Activated CD4-positive, CD25-positive, alpha-beta regulatory T cell treated with anti-CD3 and anti-CD28 coated beads, Interleukin-2, amount 50 U/mL, for 24 hours (primary cell): Measurements from ENCODE around the gene DDIT3.

Source experiments
- ATAC-seq, 2 donors: fragments of 150-1000 bp; cut with Tn5 transposase; one replicate each; pipeline ENCODE4 v1.10.0; 2021; ENCODE audit warnings: mild to moderate bottlenecking in 1 of 2, moderate library complexity in 1 of 2

Gene DDIT3

DNA sequence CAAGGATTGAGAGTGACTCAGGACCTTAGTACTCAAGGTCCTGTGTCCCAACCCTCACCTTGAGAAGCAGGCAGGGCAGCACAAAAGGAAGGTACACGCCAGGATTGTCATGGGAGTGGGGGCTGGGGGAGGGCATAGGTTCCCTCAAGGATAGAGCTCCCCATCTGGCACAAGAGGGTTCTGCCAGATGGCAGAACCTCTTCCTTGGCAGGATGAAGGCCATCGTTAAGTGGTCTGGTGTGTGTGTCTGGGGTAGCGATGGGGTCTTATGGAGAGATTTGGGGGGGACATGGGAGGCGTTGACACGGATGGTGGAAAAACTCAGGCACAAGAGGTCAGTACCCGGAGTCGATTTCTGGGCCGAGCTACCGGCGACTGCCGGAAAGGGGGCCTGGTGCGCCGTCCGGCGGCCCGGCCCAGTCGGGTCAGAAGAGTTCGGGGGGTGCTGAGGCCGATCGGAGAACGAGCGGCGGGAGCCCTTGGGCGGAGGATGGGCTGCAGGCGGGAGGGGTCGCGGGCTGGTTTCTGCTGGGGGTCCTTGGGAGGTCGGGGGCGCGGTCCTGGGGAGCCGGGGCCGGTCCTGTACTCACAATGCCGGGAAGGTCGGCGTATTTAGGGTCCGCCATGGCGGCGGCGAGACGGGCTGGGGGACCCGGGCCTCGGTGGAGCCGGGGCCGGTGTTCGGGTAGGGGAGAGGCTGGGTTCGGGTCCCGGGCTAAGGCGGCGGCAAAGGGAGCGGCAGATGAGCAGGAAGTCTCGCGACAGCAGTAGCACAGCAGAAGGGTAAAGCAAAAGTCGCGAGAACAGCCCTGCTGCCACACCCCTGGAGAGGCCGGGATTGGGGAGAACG, 26.3 kb upstream of the DDIT3 start, which contains the start of gene DCTN2:
Gene DCTN2 (minus strand): TSS at position 755 of the 850 bp plus-strand sequence. CDS start 129 bp downstream, at position 626.
- ATAC-seq, result peak; percentile 98 to 99

- no peak for ATAC-seq
These were observed 25.6 kb upstream of the DDIT3 start for GRCh38 chr12:57545809-57546437.

DNA sequence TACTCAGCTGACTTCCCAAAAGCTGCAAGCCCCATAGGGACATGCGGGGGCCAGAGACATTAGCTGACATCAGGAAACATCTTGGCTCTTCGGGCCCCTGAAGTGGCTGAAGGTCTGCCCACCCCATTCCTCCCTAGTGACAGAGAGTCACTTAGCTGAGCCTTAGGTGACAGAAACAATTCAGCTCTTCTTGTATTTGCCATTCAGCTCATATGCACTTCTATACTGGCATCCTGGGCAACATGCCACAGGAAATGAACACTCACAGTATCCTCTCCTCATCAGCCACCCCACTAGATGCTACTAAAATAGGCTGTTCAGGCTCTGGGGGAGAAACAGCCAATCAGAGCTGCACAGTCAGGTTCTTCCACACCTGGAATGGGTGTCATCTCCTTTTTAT, 23.3 kb upstream of the DDIT3 start:
- no peak for ATAC-seq

GRCh38 chr12:57541717-57542116, 21.4 kb upstream of the DDIT3 start:
- ATAC-seq, result no peak

- no peak for ATAC-seq
These were observed 20.7 kb upstream of the DDIT3 start for GRCh38 chr12:57541001-57541400.

GRCh38 chr12:57539134-57539768, 18.9 kb upstream of the DDIT3 start:
- ATAC-seq, result no peak

DNA sequence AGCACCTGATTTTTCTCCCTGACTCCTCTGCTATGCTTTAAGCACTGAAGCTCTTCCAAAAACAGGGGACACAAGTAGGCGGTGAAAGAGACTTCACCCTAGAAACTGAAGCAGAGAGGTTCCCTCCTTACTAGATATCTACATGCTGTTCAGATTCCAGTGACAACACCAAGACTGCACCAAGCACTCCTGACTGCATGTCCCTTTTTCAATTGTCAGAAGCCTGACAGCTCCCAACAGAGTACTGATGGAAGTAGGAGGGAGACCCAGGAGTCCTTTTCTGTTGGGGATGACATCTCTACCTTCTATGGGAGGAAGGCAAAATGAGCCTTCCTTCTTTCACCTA, 16.3 kb upstream of the DDIT3 start:
- no peak for ATAC-seq

GRCh38 chr12:57535764-57536596, 15.7 kb upstream of the DDIT3 start:
- ATAC-seq, result no peak

DNA sequence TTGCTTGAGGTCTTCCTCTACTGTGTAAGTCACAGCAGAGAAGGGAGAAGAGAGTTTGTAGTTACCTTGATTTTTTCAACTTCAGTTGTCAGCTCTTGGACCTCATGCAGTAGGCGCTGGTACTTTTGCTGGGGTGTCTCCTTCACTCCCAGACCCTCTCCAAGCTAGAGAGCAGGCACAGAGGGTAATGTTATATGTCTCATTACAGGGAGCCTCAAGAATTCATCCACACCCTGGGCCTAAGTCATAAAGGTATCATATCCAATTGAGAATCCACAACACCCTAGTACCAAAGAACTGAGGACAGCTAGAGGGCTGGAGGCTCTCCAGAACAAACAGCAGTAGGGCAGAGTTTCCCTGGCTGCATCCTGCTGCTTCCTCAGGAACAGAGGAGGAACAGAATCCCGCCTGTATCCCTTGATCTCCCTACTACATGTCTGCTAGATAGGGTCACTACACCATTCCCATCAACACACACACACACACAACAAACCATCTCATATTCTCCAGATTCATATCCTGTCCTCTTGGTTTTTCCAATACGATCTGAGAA, 14.8 kb upstream of the DDIT3 start:
- ATAC-seq, result no peak

- ATAC-seq, result no peak
These were observed 13.9 kb upstream of the DDIT3 start for GRCh38 chr12:57534250-57534649.

DNA sequence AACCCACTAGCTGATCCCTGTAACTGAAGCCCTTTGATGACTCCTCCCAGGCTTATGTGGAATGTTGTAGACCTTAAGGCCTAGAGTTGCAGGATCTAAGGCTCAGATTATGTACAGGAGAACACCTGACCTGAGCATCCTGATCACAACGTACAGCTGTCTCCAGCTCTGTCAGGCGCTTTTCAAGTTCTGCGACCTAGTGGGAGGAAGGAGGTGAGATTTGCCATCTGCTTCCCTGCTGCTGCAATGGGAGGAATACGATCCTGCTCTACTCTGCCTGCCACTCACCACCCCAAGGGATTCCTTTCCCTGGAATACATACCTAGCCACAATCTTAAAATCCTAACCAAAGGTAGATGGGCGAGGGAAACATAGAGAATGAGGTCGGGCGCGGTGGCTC, 12.8 kb upstream of the DDIT3 start:
- no peak for ATAC-seq

- no peak for ATAC-seq
These were observed 11.5 kb upstream of the DDIT3 start for GRCh38 chr12:57531836-57532235.

DNA sequence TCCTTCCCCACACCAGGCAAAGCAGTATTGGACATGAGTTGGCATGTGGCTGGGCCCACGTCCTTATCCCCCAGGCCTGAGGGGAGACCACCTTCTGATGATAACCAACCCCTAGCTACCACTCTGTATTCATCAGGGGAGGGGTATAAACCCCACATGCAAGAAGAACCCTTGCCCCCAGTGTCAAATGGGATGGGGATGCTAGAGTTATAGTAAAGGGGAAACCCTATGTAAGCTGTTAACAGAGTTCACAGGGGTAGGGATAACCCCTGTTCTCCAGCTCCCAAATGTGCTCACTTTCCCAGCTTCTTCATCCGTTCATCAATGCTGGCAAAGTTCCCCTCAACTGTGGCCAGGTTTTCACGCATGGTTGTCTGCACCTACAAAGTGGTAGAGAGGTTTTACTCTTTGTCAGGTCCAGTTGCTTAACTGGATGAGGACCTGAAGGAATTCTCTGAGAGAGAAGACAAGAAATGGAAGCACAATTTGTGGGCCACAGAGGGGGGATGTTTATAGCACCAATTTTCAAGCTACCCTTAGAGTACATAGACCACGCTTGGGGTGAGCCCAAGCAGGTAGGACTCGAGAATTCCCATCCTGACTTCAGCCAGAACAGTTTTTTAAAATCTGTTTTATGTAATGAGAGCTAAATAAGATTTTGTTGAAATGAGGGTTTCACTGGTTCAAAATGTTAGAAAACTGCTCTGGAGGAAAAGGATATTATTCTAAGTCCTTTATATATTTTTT, 10.3 kb upstream of the DDIT3 start:
- ATAC-seq, result no peak

- ATAC-seq, result no peak
These were observed 9.5 kb upstream of the DDIT3 start for GRCh38 chr12:57529831-57530230.

- no peak for ATAC-seq
These were observed 8.7 kb upstream of the DDIT3 start for GRCh38 chr12:57528831-57529555.

- no peak for ATAC-seq
These were observed 7.9 kb upstream of the DDIT3 start for GRCh38 chr12:57528176-57528575.

GRCh38 chr12:57527184-57527583, 6.9 kb upstream of the DDIT3 start:
- no peak for ATAC-seq

DNA sequence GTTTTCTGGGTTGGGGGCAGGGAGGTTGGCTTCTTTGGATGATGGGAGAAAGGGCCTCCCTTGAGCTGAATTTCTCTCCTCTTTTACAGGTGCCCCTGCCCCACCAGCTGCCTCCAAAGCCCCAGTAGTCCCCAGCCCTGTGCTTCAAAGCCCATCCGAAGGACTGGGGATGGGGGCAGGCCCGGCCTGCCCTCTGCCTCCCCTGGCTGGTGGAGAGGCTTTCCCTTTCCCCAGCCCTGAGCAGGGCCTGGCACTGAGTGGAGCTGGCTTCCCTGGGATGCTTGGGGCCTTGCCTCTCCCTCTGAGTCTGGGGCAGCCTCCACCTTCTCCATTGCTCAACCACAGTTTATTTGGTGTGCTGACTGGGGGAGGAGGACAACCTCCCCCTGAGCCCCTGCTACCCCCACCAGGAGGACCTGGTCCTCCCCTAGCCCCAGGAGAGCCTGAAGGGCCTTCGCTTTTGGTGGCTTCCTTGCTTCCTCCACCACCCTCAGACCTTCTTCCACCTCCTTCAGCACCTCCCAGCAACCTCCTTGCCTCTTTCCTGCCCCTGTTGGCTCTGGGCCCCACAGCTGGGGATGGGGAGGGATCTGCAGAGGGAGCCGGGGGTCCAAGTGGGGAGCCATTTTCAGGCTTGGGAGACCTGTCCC, 6.3 kb upstream of the DDIT3 start:
- ATAC-seq, result no peak

GRCh38 chr12:57525615-57526383, 5.5 kb upstream of the DDIT3 start:
- ATAC-seq, result no peak
